ENCODE results near the gene CEMIP2.

The CEMIP2 gene

GRCh38 chr9:71769175-71770161 lies 1.2 kb upstream of the CEMIP2 start:
- peak; percentile 64 for DNase-seq (ENCODE audit: low spot score)

GRCh38 chr9:71767776-71768321 lies 464 bp downstream of the CEMIP2 start:
- no peak for DNase-seq (ENCODE audit: low spot score)

- DNase-seq (ENCODE audit: low spot score): no peak
Observed at GRCh38 chr9:71767163-71767775, 1.0 kb downstream of the CEMIP2 start.

- DNase-seq (ENCODE audit: low spot score): peak; percentile 38
Observed at GRCh38 chr9:71766663-71767062, 1.6 kb downstream of the CEMIP2 start.

- no peak for DNase-seq (ENCODE audit: low spot score)
Observed at GRCh38 chr9:71765693-71766092, 2.6 kb downstream of the CEMIP2 start.

- no peak for DNase-seq (ENCODE audit: low spot score)
Observed at GRCh38 chr9:71764891-71765290, 3.4 kb downstream of the CEMIP2 start.

- DNase-seq (ENCODE audit: low spot score): no peak
Observed at GRCh38 chr9:71764463-71764862, 3.9 kb downstream of the CEMIP2 start.

GRCh38 chr9:71763832-71764231 lies 4.5 kb downstream of the CEMIP2 start:
- no peak for DNase-seq (ENCODE audit: low spot score)

- no peak for DNase-seq (ENCODE audit: low spot score)
Observed at GRCh38 chr9:71762900-71763653, 5.2 kb downstream of the CEMIP2 start.

- DNase-seq (ENCODE audit: low spot score): no peak
Observed at GRCh38 chr9:71761938-71762353, 6.4 kb downstream of the CEMIP2 start.

GRCh38 chr9:71760901-71761300 lies 7.4 kb downstream of the CEMIP2 start:
- no peak for DNase-seq (ENCODE audit: low spot score)

GRCh38 chr9:71758785-71759184 lies 9.5 kb downstream of the CEMIP2 start:
- peak; percentile 27 for DNase-seq (ENCODE audit: low spot score)

- DNase-seq (ENCODE audit: low spot score): no peak
Observed at GRCh38 chr9:71758277-71758676, 10.0 kb downstream of the CEMIP2 start.

GRCh38 chr9:71756753-71757152 lies 11.6 kb downstream of the CEMIP2 start:
- DNase-seq (ENCODE audit: low spot score): no peak

- DNase-seq (ENCODE audit: low spot score): no peak
Observed at GRCh38 chr9:71755869-71756268, 12.4 kb downstream of the CEMIP2 start.

- no peak for DNase-seq (ENCODE audit: low spot score)
Observed at GRCh38 chr9:71755230-71755629, 13.1 kb downstream of the CEMIP2 start.

- no peak for DNase-seq (ENCODE audit: low spot score)
Observed at GRCh38 chr9:71754151-71754550, 14.2 kb downstream of the CEMIP2 start.

- DNase-seq (ENCODE audit: low spot score): no peak
Observed at GRCh38 chr9:71752928-71753327, 15.4 kb downstream of the CEMIP2 start.

- DNase-seq (ENCODE audit: low spot score): no peak
Observed at GRCh38 chr9:71752352-71752751, 16.0 kb downstream of the CEMIP2 start.

GRCh38 chr9:71748280-71748743 lies 20.0 kb downstream of the CEMIP2 start:
- DNase-seq (ENCODE audit: low spot score): no peak

- no peak for DNase-seq (ENCODE audit: low spot score)
Observed at GRCh38 chr9:71747576-71747975, 20.7 kb downstream of the CEMIP2 start.

GRCh38 chr9:71746758-71747125 lies 21.6 kb downstream of the CEMIP2 start:
- DNase-seq (ENCODE audit: low spot score): no peak

All from CD4-positive, alpha-beta T cell treated with Interleukin-6 at 100 ng/mL for 8 hours (primary cell).